Esophagus (tissue), 2 donors: ENCODE measurements around the gene PRAMEF10. TPM values are rescaled to one million over a fixed set of nuclear protein-coding genes. Genes with fewer than 3 reads are reported as not detected.
"Not testable (repeated sequence)": the region's sequence is repeated elsewhere in the genome, so short reads cannot be mapped to it uniquely, and the experiment has no call there.

Experiments
- H3K27ac ChIP-seq, 2 donors: one replicate each; pipeline ENCODE4 v1.5.1; 2013; ENCODE audit warnings: low read depth in 2 of 2, mild to moderate bottlenecking in 2 of 2, inconsistent platforms in 1 of 2, low read length in 1 of 2, moderate library complexity in 1 of 2
- H3K27me3 ChIP-seq, 2 donors: one replicate each; pipeline ENCODE4 v1.6.1; 2013; ENCODE audit warnings: low read length in 2 of 2, control low read depth in 1 of 2, mild to moderate bottlenecking in 1 of 2; ENCODE audit not compliant: insufficient read depth in 2 of 2, control insufficient read depth in 1 of 2
- H3K36me3 ChIP-seq, 2 donors: one replicate each; pipeline ENCODE4 v1.6.1; 2013; ENCODE audit warnings: low read length in 1 of 2; ENCODE audit not compliant: control insufficient read depth in 2 of 2, insufficient read depth in 2 of 2
- H3K4me1 ChIP-seq, 2 donors: one replicate each; pipeline ENCODE4 v1.6.1; 2013; ENCODE audit warnings: low read length in 1 of 2; ENCODE audit not compliant: control insufficient read depth in 2 of 2, insufficient read depth in 2 of 2
- H3K4me3 ChIP-seq, 2 donors: one replicate each; pipeline ENCODE4 v1.5.1; 2013; ENCODE audit warnings: low read length in 2 of 2, mild to moderate bottlenecking in 2 of 2, low read depth in 1 of 2, moderate library complexity in 1 of 2
- H3K9me3 ChIP-seq, 2 donors: one replicate each; pipeline ENCODE4 v1.6.1; 2013; ENCODE audit warnings: mild to moderate bottlenecking in 2 of 2, low read depth in 1 of 2, low read length in 1 of 2, moderate library complexity in 1 of 2; ENCODE audit not compliant: control insufficient read depth in 2 of 2, insufficient read depth in 1 of 2
- WGBS, 2 donors: extraction: QIAGEN DNeasy Blood & Tissue Kit; methylation state at CpG; one replicate each; pipeline ENCODE4 v1.1.7; 2013; 5-methylcytosine and 5-hydroxymethylcytosine counted together
- polyA plus RNA-seq, 2 donors: library from polyadenylated mRNA; stranded (reverse); fragments of 200-250 nt; gene quantifications; one replicate each; pipeline ENCODE4 v1.2.3, GENCODE V29; 2013
- donor health status: healthy with polysubstance abuse.
- donor health status: Bipolar disorder and iron deficiency.

The PRAMEF10 gene
- polyA plus RNA-seq, 2 donors, result not detected

- H3K9me3 ChIP-seq, H3K27me3 ChIP-seq, H3K36me3 ChIP-seq, H3K4me1 ChIP-seq, H3K4me3 ChIP-seq, H3K27ac ChIP-seq: not testable (repeated sequence)
- WGBS, 2 donors, result 84 to 86% methylated on average over 4 to 5 of the region's 7 CpGs
These were observed 34.8 kb downstream of the PRAMEF10 start for GRCh38 chr1:12863131-12863880.

- not testable (repeated sequence) for H3K36me3 ChIP-seq, H3K4me1 ChIP-seq, H3K9me3 ChIP-seq, H3K4me3 ChIP-seq, H3K27me3 ChIP-seq, H3K27ac ChIP-seq
- WGBS, 2 donors, result 46 to 66% methylated on average over 2 of the region's 2 CpGs
These were observed 41.3 kb downstream of the PRAMEF10 start, which contains the start of gene PRAMEF2 for GRCh38 chr1:12856786-12857185. TSS of gene PRAMEF2 (plus strand) at chr1:12857086. CDS start at chr1:12859010, 1,924 bp downstream.

- Histone ChIP-seq H3K27ac (no peak overlapping the region), H3K4me1 (no peaks in the 10 kb centered on the region), H3K9me3 (peaks cover 2 to 3% of the 10 kb centered on the region in 2 donors), H3K27me3 (no peaks in the 10 kb centered on the region), H3K36me3 (no peaks in the 10 kb centered on the region), H3K4me3 (no peak overlapping the region)
- WGBS, 2 donors, result 58 to 63% methylated on average over 4 of the region's 4 CpGs
These were observed 46.3 kb downstream of the PRAMEF10 start for GRCh38 chr1:12851779-12852178.

- WGBS, 2 donors, result 83 to 91% methylated on average over 7 of the region's 7 CpGs
These were observed 49.5 kb downstream of the PRAMEF10 start, which contains the start of gene HNRNPCL1 for GRCh38 chr1:12848620-12849019. TSS of gene HNRNPCL1 (minus strand) at chr1:12848720. CDS start at chr1:12848289, 431 bp downstream.

More at GRCh38 chr1:12848620-12849019, 49.5 kb downstream of the PRAMEF10 start, which contains the start of gene HNRNPCL1:
- not testable (repeated sequence) for H3K36me3 ChIP-seq, H3K4me1 ChIP-seq, H3K4me3 ChIP-seq, H3K9me3 ChIP-seq, H3K27me3 ChIP-seq, H3K27ac ChIP-seq

Other genes starting within 250 kb of the PRAMEF10 start
- gene AADACL3, start 182.2 kb downstream of the PRAMEF10 start, polyA plus RNA-seq, result not detected
- not detected for gene CFAP107, start 152.1 kb downstream of the PRAMEF10 start, polyA plus RNA-seq
- not detected for gene PRAMEF12, start 124.5 kb downstream of the PRAMEF10 start, polyA plus RNA-seq
- gene PRAMEF1, start 106.9 kb downstream of the PRAMEF10 start, polyA plus RNA-seq, result not detected
- gene PRAMEF11, start 66.9 kb downstream of the PRAMEF10 start, polyA plus RNA-seq, result not detected
- not detected for gene HNRNPCL1, start 49.5 kb downstream of the PRAMEF10 start, polyA plus RNA-seq
- gene PRAMEF2, start 41.2 kb downstream of the PRAMEF10 start, polyA plus RNA-seq, result not detected
- gene PRAMEF4, start 12.1 kb downstream of the PRAMEF10 start, polyA plus RNA-seq, result not detected
- not detected for gene PRAMEF7, start 18.3 kb upstream of the PRAMEF10 start, polyA plus RNA-seq
- not detected for gene PRAMEF6, start 49.3 kb upstream of the PRAMEF10 start, polyA plus RNA-seq
- gene PRAMEF27, start 158.3 kb upstream of the PRAMEF10 start, polyA plus RNA-seq, result not detected
- not detected for gene HNRNPCL3, start 162.5 kb upstream of the PRAMEF10 start, polyA plus RNA-seq
- not detected for gene PRAMEF25, start 172.5 kb upstream of the PRAMEF10 start, polyA plus RNA-seq
- gene HNRNPCL2, start 218.6 kb upstream of the PRAMEF10 start, polyA plus RNA-seq, result not detected